Stimulated activated memory B cell treated with anti-CD40 and anti-IgM and Interleukin-4, amounts not matched to agents 10 μg/mL and 1 μg/mL and 100 μg/mL, for 72 hours (primary cell): ENCODE results near the gene GATA1.

Experiments used
- ATAC-seq: fragments of 150-1000 bp; cut with Tn5 transposase; 2 replicates; pipeline ENCODE4 v1.10.0; 2021
- H3K27ac Mint-ChIP-seq: one replicate; pipeline ENCODE4 v1.8.0; 2022; ENCODE audit warnings: mild to moderate bottlenecking, mixed read lengths
- H3K27me3 Mint-ChIP-seq: one replicate; pipeline ENCODE4 v1.8.0; 2022; ENCODE audit warnings: mixed read lengths
- H3K36me3 Mint-ChIP-seq: one replicate; pipeline ENCODE4 v1.8.0; 2022; ENCODE audit warnings: mixed read lengths
- H3K4me1 Mint-ChIP-seq: one replicate; pipeline ENCODE4 v1.8.0; 2022; ENCODE audit warnings: mixed read lengths
- H3K4me3 Mint-ChIP-seq: one replicate; pipeline ENCODE4 v1.8.0; 2022; ENCODE audit warnings: mild to moderate bottlenecking, moderate library complexity, mixed read lengths
- H3K9me3 Mint-ChIP-seq: one replicate; pipeline ENCODE4 v1.8.0; 2022; ENCODE audit warnings: mixed read lengths

GATA1 gene

DNA sequence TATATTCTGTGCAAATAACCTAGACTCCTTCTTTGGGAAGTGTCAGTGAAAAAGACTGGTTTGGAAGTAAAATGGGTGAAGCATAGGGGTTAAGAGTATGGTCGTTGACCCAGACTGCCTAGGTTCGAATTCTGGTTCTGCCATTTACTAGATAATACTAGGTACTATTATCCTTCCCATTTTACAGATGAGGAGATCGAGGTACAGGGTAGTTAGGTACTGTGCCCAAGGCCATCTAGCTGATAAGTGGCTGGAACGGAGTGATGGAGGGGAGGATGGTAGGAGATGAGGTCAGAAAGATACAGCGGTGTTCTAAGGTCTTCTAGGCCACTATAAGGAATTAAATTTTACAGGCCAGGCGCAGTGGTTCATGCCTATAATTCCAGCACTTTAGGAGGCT lies 13.8 kb upstream of the GATA1 start:
- no peak for ATAC-seq
- Mint-ChIP-seq H3K4me1 (no peaks in the 10 kb centered on the region), H3K36me3 (no peaks in the 10 kb centered on the region), H3K4me3 (no peak overlapping the region), H3K9me3 (no peaks in the 10 kb centered on the region), H3K27me3 (peaks cover 26% of the 10 kb centered on the region), H3K27ac (no peak overlapping the region)

DNA sequence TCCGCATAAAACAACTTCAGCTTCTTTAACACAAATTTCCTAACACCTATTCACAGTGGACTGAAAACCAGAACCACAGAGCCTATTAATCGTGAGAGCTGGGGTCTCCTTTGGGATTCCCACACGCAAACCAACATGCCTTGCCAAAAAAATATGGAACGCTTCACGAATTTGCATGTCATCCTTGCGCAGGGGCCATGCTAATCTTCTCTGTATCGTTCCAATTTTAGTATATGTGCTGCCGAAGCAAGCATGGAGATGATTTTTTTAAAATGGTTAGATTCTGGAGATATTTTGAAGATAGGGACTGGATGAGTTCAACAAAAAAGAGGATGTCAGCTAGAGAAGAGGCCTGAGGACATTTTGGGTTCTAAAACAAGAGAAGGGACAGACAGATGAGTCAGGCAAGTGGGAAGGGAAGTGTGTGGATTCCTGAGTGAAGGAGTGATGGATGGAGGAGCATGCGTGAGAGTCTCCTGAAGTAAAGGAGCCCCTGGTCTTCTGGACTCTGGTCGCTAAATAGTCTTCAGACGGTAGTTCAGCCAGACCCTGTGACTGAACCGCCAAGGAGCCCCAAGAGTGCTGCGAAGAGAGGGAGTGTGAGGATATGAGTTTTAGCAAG lies 9.5 kb upstream of the GATA1 start:
- H3K27ac Mint-ChIP-seq, result no peak overlapping the region
- H3K4me1 Mint-ChIP-seq, result no peaks in the 10 kb centered on the region
- H3K9me3 Mint-ChIP-seq, result no peaks in the 10 kb centered on the region
- no peak overlapping the region for H3K4me3 Mint-ChIP-seq
- H3K36me3 Mint-ChIP-seq, result no peaks in the 10 kb centered on the region
- H3K27me3 Mint-ChIP-seq, result peaks cover 29% of the 10 kb centered on the region
- no peak for ATAC-seq

DNA sequence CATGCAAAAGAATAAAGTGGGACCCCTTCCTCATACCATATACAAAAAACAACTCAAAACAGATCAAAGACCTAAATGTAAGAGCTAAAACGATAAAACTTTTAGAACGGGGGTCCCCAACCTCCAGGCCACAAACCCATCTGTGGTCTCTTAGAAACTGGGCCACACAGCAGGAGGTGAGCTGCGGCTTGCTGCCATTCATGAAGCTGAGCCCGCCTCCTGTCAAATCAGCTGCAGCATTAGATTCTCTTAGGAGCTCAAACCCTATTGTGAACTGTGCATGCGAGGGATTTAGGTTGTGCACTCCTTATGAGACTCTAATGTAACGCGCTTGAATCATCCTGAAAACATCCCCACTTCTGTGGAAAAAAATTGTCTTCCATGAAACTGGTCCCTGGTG lies 7.0 kb upstream of the GATA1 start:
- H3K4me3 Mint-ChIP-seq, result no peak overlapping the region
- no peaks in the 10 kb centered on the region for H3K9me3 Mint-ChIP-seq
- H3K36me3 Mint-ChIP-seq, result no peaks in the 10 kb centered on the region
- no peak for ATAC-seq
- H3K27me3 Mint-ChIP-seq, result peaks cover 16% of the 10 kb centered on the region
- H3K4me1 Mint-ChIP-seq, result no peaks in the 10 kb centered on the region
- H3K27ac Mint-ChIP-seq, result no peak overlapping the region

DNA sequence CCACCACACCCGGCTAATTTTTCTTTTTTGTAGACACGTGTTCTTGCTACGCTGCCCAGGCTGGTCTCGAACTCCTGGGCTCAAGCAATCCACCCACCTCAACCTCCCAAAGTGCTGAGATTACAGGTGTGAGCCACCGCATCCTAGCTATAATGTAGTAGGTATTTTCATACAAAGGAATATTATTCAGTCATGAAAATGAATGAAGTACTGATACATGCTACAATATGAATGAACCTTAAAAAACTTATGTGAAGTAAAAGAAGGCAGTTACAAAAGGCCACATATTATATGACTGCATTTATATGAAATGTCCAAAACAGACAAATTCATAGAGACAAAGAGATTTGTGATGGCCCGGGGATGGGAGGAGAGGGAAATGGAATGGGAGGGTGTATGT lies 4.7 kb upstream of the GATA1 start:
- no peak overlapping the region for H3K27ac Mint-ChIP-seq
- no peaks in the 10 kb centered on the region for H3K9me3 Mint-ChIP-seq
- H3K4me3 Mint-ChIP-seq, result no peak overlapping the region
- no peaks in the 10 kb centered on the region for H3K36me3 Mint-ChIP-seq
- no peaks in the 10 kb centered on the region for H3K4me1 Mint-ChIP-seq
- H3K27me3 Mint-ChIP-seq, result peaks cover 14% of the 10 kb centered on the region
- no peak for ATAC-seq

DNA sequence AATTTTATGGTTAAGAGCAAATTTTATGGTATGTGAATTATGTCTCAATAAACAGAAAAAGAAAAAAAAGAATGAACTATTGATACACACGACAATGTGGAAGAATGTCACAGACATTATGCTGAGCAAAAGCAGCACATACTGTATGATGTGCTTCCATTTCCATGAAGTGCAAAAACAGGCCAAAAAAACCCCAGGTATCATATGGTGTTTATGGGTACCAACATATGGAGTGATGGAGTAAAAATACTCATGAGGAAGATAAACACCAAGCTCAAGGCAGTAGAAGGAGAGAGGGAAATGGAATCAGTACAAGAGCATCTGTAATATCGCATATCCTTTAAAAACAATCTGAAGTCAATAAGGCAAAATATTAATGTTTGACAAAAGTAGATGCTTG lies 4.2 kb upstream of the GATA1 start:
- no peaks in the 10 kb centered on the region for H3K36me3 Mint-ChIP-seq
- no peak for ATAC-seq
- no peak overlapping the region for H3K27ac Mint-ChIP-seq
- H3K9me3 Mint-ChIP-seq, result no peaks in the 10 kb centered on the region
- H3K27me3 Mint-ChIP-seq, result peaks cover 15% of the 10 kb centered on the region
- H3K4me3 Mint-ChIP-seq, result no peak overlapping the region
- no peaks in the 10 kb centered on the region for H3K4me1 Mint-ChIP-seq

DNA sequence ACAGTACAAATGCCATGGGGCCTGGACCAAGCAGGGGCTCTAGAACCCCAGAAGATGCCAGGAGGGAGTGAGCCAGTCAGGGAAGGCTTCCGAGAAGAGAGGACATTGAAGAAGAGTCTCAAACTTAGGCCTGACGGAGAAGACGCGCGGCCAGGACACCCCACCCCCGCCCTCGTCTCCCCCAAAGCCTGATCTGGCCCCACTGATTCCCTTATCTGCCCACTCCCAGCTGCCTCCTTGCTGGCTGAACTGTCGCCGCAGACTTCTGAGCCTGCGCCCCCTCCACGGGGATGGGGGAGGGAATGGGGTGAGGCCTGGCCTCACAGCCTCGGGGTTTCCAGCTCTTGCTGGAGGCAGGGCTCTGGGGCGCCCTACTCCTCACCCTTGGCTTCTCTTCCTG lies 3.6 kb upstream of the GATA1 start:
- ATAC-seq, result no peak
- Mint-ChIP-seq H3K27me3 (peaks cover 15% of the 10 kb centered on the region), H3K9me3 (no peaks in the 10 kb centered on the region), H3K36me3 (no peaks in the 10 kb centered on the region), H3K4me1 (no peaks in the 10 kb centered on the region), H3K4me3 (no peak overlapping the region), H3K27ac (no peak overlapping the region)

DNA sequence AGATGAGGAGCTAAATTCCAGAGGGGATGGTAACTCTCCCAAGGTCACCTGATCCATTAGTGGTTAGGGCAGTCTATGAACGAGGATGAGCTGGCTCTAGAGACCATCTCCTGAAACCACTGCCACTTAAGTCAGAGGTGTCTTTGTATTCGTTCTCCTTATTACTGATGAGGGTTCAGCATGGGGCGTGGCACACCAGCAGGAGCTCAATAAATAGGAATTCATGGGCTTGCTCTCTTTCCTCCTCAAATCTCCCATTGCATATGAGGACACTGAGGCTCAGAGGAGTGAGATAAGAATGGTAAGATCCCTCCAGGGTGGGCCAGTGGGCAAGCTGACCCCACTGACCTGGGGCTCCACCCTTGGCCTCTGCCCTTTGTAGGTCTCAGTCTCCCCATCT lies 1.7 kb upstream of the GATA1 start:
- no peak overlapping the region for H3K27ac Mint-ChIP-seq
- H3K27me3 Mint-ChIP-seq, result peaks cover 33% of the 10 kb centered on the region
- peaks cover 9% of the 10 kb centered on the region for H3K4me1 Mint-ChIP-seq
- H3K9me3 Mint-ChIP-seq, result no peaks in the 10 kb centered on the region
- ATAC-seq, result no peak
- H3K36me3 Mint-ChIP-seq, result no peaks in the 10 kb centered on the region
- no peak overlapping the region for H3K4me3 Mint-ChIP-seq

DNA sequence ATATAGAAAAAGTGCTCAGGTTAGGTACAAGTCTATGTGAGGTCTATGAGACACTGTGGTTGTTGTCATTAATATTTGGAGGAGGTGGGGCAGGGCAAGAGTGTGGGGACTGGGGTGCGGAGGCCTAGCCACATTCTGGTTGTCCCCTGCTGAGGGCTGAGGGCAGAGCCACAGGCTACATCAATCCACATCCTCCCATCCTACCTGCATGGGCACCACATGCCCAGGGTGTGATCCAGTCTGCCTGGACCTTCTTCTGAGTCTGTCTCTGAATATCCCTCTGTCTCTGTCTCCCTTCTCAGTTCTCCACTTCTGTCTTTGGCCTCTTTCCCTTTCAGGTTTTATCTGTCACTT lies 1.2 kb upstream of the GATA1 start:
- H3K9me3 Mint-ChIP-seq, result no peaks in the 10 kb centered on the region
- H3K4me1 Mint-ChIP-seq, result peaks cover 10% of the 10 kb centered on the region
- H3K27ac Mint-ChIP-seq, result no peak overlapping the region
- H3K27me3 Mint-ChIP-seq, result peaks cover 38% of the 10 kb centered on the region
- ATAC-seq, result no peak
- no peaks in the 10 kb centered on the region for H3K36me3 Mint-ChIP-seq
- H3K4me3 Mint-ChIP-seq, result no peak overlapping the region

DNA sequence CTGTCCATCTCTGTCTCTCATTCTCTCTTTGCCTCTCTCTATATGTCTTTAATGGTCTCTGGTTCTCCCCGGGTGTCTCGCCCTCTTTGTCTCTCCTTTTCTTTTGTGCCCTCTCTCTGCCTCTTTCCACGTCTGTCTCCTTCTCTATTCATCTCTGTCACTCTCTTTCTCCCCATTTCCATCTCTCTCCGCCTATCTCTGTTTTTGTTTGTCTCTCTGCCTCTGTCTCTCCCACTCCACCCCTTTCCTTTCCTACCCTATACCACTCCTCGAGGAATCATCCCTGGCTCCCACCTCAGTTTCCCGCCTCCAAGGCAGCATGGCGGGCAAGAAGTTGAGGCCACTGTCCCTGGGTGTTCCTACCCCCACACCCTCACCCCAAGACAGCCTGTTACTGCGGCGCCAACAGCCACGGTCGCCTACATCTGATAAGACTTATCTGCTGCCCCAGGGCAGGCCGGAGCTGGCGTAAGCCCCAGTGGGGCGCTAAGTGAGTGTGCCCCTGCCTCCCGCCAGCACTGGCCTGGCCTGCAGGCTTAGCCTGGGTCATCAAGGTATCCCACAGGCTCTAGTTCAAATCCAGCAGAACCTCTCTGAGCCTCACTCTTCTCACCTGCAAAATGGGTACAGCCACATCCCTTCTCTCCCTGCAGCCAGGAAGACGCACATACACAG lies 713 bp upstream of the GATA1 start:
- H3K4me1 Mint-ChIP-seq, result peaks cover 10% of the 10 kb centered on the region
- ATAC-seq, result no peak
- no peaks in the 10 kb centered on the region for H3K36me3 Mint-ChIP-seq
- H3K27me3 Mint-ChIP-seq, result peaks cover 40% of the 10 kb centered on the region
- H3K9me3 Mint-ChIP-seq, result no peaks in the 10 kb centered on the region
- H3K4me3 Mint-ChIP-seq, result no peak overlapping the region
- H3K27ac Mint-ChIP-seq, result no peak overlapping the region

DNA sequence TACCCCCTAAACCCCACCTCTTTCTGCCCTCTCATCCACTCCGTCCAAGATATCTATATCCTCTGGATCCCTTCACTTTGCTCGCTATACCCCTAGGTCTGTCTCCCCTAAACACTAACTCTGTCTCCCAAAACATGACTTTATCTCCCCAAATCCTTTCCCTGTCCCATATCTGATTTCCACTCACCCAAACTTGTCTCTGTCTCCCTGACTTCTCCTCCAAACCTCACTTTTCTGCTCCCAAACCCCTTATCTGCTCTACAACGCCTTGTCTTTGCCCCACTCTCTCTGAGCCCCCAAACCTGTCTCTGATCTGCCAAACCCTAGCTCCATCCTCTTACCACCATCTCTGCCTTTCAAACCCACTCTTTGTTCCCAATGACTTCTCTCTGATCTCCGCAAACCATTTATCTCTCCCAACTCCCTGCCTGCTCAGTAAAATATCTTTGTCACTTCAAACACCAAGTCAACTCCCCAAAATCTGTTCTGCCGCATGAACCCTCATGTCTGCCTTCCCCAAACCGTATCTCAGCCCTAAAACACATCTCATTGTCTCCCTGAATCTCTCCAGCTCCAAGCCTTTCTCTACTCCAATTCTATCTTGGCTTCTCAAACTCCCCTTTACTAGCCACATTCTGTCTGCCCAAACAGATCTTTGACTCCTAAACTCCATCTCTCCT lies 575 bp downstream of the GATA1 start:
- Mint-ChIP-seq H3K27me3 (peaks cover 40% of the 10 kb centered on the region), H3K9me3 (no peaks in the 10 kb centered on the region), H3K4me3 (no peak overlapping the region), H3K27ac (no peak overlapping the region), H3K4me1 (peaks cover 10% of the 10 kb centered on the region), H3K36me3 (no peaks in the 10 kb centered on the region)
- no peak for ATAC-seq

DNA sequence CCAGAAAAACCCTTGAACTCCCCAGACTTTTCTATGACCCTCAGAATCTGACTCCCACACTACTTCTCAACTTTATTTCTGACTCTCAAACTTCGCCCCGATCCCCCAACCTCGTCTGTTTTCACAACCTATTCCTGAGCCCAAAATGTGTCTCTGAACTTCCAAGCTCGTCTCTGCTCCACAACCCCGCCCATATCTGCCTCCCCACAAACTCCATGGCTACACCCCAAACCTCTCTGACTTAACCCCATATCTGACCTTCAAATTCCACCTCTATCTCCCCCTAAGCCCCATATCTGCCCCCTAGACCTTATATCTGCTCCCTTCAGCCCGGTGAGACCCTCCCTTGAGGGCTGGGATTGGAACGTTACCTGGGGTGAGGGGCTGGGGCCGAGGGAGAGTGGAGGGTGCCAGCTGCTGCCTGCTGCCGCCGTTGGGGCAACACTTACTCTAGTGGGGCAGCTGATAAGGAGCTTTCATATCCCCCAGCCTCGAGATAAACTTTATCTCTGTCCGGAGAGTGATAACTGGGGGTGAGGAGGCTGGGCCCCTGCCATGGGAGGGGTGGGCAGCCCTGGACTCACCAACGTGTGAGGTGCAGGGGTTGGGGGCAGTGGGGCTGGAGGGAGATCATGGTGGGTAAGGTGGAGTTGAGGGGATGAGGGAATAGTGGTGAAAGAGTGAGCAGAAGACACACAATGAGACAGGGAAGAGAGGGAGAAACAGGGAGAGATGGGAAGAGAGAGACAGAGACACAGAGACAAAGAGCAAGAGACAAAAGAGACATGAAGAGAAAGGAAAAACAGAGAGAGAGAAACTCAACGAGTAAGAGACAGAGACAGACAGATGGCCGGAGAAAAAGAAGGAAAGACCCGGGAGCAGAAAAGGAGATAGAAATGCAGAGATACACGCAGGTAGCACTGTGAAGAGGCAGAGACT lies 1.4 kb downstream of the GATA1 start:
- H3K27ac Mint-ChIP-seq, result no peak overlapping the region

DNA sequence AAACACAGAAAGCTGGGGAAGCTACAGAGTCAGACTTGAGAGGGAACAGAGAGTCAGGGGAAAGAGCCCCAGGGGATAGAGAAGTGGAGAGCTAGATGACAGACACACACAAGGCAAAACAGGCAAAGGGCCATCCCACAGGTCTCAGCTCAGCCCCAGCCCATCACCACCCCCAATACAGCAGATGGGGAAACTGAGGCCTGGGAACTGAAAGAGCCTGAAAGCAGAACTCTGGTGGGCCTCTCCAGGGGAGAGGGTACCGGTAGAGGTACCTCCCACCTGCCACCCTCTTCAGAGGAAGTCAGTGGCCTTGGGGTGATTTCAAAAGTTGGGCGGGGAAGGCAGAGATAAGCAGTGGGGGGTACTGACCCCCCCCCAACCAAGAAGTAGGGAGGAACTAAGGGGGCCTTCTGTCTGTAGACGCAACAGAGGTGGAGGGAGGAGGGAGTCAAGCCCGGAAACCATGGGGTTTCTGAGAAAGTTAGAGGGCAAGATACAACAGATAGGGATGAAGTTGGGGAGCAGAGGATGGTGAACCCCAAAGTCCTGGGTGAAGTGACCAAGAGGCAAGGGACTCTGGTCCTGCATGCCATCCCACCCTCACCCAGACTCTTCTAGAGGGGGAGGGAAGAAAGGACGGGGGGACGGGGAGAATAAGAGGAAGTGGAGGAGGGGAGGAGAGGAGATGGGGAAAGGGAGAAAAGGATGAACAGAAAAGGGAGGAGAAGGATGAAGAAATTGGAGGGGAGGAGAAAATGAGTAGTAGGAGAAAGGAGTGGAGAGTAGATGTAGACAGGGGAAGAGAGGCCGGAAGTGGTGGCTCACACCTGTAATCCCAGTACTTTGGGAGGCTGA lies 3.2 kb downstream of the GATA1 start:
- H3K27me3 Mint-ChIP-seq, result peaks cover 40% of the 10 kb centered on the region
- ATAC-seq, result no peak
- peaks cover 10% of the 10 kb centered on the region for H3K4me1 Mint-ChIP-seq
- no peak overlapping the region for H3K4me3 Mint-ChIP-seq
- H3K27ac Mint-ChIP-seq, result peak overlapping the region; percentile 21
- no peaks in the 10 kb centered on the region for H3K9me3 Mint-ChIP-seq
- H3K36me3 Mint-ChIP-seq, result no peaks in the 10 kb centered on the region

More for the DNA sequence above, 1.4 kb downstream of the GATA1 start:
- Mint-ChIP-seq H3K4me3 (no peak overlapping the region), H3K9me3 (no peaks in the 10 kb centered on the region), H3K36me3 (no peaks in the 10 kb centered on the region), H3K27me3 (peaks cover 40% of the 10 kb centered on the region), H3K4me1 (peaks cover 10% of the 10 kb centered on the region)
- no peak for ATAC-seq

DNA sequence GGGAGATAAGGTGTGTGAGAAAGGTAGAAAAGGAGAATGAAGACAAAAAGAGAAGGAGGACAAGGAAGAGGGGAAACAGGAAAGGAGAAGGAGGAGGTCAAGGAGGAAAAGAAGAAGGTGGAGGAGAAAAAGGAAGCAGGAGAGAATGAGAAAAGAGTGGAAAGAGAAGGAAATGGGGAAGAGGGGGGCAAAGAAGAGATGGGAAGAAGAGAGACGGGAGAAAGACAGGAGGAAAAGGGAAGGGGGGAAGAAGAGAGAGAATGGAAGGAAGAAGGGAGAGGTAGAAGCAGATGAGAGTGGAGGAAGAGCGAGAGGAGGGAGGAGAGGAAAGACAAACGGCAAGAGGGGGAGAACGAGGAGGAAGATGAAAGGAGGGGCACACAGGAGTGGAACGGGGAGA lies 4.1 kb downstream of the GATA1 start:
- Mint-ChIP-seq H3K27ac (no peak overlapping the region), H3K36me3 (no peaks in the 10 kb centered on the region), H3K4me3 (no peak overlapping the region), H3K4me1 (peaks cover 10% of the 10 kb centered on the region), H3K9me3 (no peaks in the 10 kb centered on the region), H3K27me3 (peaks cover 40% of the 10 kb centered on the region)
- ATAC-seq, result no peak

DNA sequence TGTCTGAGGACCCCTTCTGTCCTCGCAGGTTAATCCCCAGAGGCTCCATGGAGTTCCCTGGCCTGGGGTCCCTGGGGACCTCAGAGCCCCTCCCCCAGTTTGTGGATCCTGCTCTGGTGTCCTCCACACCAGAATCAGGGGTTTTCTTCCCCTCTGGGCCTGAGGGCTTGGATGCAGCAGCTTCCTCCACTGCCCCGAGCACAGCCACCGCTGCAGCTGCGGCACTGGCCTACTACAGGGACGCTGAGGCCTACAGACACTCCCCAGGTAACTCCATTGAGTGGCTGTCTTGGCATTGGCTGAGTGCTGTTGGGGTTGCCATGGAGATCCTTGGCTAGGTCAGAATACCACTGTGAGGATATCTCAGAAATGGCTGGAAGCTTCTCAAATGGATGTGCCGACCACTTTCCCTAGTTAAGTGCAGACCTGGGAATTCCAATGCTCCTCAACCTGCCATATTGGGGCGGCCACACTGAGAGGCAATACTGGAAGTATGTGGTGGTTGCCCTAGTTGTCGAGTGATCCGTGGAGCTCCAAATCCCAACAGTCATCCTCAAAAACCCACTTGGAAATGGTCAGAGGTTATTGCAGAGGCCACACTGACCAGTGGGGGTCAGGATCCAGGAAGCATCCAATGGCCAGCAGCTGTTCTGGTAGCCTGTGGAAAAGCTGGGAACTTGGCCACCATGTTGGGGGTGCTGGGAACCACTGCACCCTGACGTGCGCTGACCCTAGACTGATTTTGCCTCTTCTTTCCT lies 4.9 kb downstream of the GATA1 start:
- H3K9me3 Mint-ChIP-seq, result no peaks in the 10 kb centered on the region
- H3K27me3 Mint-ChIP-seq, result peaks cover 40% of the 10 kb centered on the region
- H3K4me1 Mint-ChIP-seq, result peaks cover 10% of the 10 kb centered on the region
- no peak overlapping the region for H3K27ac Mint-ChIP-seq
- ATAC-seq, result no peak
- no peak overlapping the region for H3K4me3 Mint-ChIP-seq
- H3K36me3 Mint-ChIP-seq, result no peaks in the 10 kb centered on the region
